ENCODE results near the gene DTHD1. TPM values are rescaled to one million over a fixed set of nuclear protein-coding genes. Genes with fewer than 3 reads are reported as not detected.

DTHD1 gene
- total and polyA plus RNA-seq, 8 donors: 0.09 to 0.12 (median 0.09) TPM; not detected in 4

DNA sequence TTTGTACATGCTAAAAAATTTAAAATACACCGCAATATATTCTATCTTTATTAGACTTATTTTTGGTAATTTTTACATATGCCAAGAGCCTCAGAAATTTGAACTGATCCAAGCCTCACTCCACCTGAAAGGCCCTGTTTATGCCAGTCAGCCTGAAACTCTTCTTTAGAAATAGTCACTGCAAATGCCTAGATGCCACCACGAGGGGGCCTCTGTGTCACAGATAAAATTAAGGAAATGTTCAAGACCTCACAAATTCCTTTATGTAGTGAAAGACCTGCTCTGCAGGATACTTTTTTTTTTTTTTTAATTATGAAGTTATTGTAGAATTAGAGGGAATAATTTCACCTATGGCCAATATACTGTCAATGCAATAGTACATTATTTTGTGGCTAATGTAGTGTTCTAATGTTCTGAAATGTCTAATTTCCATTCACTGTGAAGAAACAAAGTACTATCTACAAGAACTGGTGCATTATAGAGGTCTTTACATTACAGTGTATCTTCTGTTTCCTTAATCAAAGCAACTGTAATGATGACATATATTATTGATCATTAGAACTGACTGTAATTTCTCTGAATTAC, 69.8 kb downstream of the DTHD1 start:
- DNase-seq (peak in 5 of 6 donors; percentile 41 to 74 (median 53)), ATAC-seq (peak; percentile 74 to 92 (median 90)), FAIRE-seq (peak; percentile 84)
- TF ChIP-seq, protein P1, sequence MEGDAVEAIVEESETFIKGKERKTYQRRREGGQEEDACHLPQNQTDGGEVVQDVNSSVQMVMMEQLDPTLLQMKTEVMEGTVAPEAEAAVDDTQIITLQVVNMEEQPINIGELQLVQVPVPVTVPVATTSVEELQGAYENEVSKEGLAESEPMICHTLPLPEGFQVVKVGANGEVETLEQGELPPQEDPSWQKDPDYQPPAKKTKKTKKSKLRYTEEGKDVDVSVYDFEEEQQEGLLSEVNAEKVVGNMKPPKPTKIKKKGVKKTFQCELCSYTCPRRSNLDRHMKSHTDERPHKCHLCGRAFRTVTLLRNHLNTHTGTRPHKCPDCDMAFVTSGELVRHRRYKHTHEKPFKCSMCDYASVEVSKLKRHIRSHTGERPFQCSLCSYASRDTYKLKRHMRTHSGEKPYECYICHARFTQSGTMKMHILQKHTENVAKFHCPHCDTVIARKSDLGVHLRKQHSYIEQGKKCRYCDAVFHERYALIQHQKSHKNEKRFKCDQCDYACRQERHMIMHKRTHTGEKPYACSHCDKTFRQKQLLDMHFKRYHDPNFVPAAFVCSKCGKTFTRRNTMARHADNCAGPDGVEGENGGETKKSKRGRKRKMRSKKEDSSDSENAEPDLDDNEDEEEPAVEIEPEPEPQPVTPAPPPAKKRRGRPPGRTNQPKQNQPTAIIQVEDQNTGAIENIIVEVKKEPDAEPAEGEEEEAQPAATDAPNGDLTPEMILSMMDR (IDR thresholded peaks at IDR 0.05): peak; percentile 30 to 70 (median 62)
- Histone ChIP-seq H3K4me3 (no peak overlapping the region), H3K36me3 (no peaks in the 10 kb centered on the region), H3K27ac (no peak overlapping the region), H3K9me3 (no peaks in the 10 kb centered on the region), H3K27me3 (no peaks in the 10 kb centered on the region), H3K4me1 (no peaks in the 10 kb centered on the region)
- WGBS, 2 donors: 10 to 12% methylated on average over 2 of the region's 2 CpGs
- intact Hi-C loops (cut with DNase I): loop anchor here in 1 of 3 donors (5.0 kb wide), 1 partner anchor 51 kb away; no protein-coding TSS in a partner anchor

DNA sequence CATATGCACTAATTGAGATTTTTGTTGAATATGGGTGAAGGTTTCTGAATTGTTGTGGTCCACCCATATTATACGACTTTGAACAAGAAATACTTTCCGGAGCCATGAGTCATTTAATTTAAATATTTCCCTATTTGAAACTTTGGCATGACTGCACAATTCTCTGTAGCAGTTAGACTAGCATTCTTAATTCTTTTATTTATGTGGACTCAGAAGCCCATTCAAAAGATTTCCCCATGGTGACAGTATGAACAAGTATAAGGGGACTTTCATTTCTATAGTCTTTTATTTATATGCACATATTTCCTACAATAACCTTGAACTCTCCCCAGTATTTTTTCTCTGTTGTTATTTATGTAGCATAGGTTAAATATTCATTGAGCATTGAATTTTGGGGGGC, 72.6 kb downstream of the DTHD1 start:
- 37 to 45% methylated on average over 2 of the region's 2 CpGs for WGBS, 2 donors
- H3K27me3 ChIP-seq: no peaks in the 10 kb centered on the region
- intact Hi-C loops (cut with DNase I): loop anchor here in 1 of 3 donors (5.0 kb wide), 1 partner anchor 48 kb away; no protein-coding TSS in a partner anchor
- DNase-seq (no peak), ATAC-seq (no peak), FAIRE-seq (no peak)
- H3K4me3 ChIP-seq: no peak overlapping the region
- H3K27ac ChIP-seq: no peak overlapping the region
- H3K4me1 ChIP-seq: no peaks in the 10 kb centered on the region
- TF ChIP-seq, protein P1 (IDR thresholded peaks at IDR 0.05): no peak
- H3K9me3 ChIP-seq: no peaks in the 10 kb centered on the region
- no peaks in the 10 kb centered on the region for H3K36me3 ChIP-seq

DNA sequence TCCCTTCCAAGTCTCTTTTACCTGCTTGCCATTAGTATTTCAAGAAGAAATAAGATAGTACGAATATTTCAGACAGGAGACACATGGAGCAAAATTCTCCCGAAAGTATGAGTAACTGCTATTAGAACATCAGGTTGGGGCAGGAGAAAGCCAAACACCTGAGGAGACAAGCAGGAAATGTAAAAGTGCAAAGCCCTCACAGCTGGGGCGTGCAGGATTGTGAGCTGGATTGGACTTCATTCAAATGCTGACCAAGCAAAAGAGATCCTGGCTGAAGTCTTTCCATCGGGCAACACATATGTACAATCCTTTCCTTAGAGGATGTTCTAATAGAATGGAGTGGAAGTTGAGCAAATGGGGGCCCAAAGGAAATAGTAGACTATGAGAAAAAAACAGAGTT, 76.8 kb downstream of the DTHD1 start:
- intact Hi-C loops (cut with DNase I): no loop called here
- 36 to 49% methylated on average over 4 of the region's 4 CpGs for WGBS, 2 donors
- DNase-seq (peak in 4 of 6 donors; percentile 25 to 56 (median 39)), ATAC-seq (peak; percentile 88 to 93 (median 88)), FAIRE-seq (no peak)
- H3K27me3 ChIP-seq: no peaks in the 10 kb centered on the region
- TF ChIP-seq, protein P1 (IDR thresholded peaks at IDR 0.05): no peak
- H3K9me3 ChIP-seq: no peaks in the 10 kb centered on the region
- no peaks in the 10 kb centered on the region for H3K4me1 ChIP-seq
- H3K36me3 ChIP-seq: no peaks in the 10 kb centered on the region
- no peak overlapping the region for H3K4me3 ChIP-seq
- H3K27ac ChIP-seq: peak overlapping the region in 1 of 4 donors; percentile 14

DNA sequence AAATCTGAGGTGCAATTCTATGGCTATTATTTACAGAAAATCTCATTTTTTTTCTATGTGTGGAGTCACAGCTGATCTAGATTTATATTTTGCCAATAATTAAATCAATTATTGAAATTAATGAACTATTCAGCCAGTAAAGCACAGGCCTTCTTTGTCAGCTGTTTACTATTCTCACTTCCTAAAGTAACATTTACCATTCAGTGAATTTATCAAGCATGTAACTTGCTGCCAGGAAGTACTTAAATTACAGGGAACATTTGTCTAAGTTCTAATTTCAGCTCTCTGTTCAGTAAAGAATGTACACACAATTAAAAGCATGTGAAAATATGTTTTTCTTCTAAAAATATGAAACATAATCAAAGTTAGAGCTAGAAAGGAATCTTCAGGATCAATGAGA, 79.3 kb downstream of the DTHD1 start:
- TF ChIP-seq, protein P1 (IDR thresholded peaks at IDR 0.05): no peak
- no peak overlapping the region for H3K4me3 ChIP-seq
- H3K36me3 ChIP-seq: no peaks in the 10 kb centered on the region
- intact Hi-C loops (cut with DNase I): no loop called here
- no peak overlapping the region for H3K27ac ChIP-seq
- DNase-seq (no peak), FAIRE-seq (no peak), ATAC-seq (no peak)
- H3K4me1 ChIP-seq: peaks cover 0 to 4% (median 0%) of the 10 kb centered on the region in 3 donors
- no peaks in the 10 kb centered on the region for H3K9me3 ChIP-seq
- H3K27me3 ChIP-seq: no peaks in the 10 kb centered on the region

DNA sequence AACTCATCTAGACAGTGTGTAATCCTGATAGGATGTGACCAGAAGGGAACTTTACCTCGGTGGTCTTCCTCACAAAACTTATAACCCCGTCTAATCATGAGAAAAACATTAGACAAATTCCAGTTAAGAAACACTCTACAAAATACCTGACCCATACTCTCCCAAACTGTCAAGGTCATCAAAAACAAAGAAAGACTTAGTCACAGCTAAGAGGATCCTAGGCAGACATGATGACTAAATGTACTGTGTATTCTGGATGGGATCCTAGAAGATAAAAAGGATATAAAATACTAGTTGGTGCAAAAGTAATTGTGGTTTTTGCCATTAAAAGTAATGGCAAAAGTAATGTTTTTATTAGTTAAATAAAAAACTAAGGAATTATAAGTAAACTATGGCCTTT, 81.6 kb downstream of the DTHD1 start:
- Histone ChIP-seq H3K27me3 (no peaks in the 10 kb centered on the region), H3K4me1 (peaks cover 0 to 4% (median 0%) of the 10 kb centered on the region in 3 donors), H3K9me3 (no peaks in the 10 kb centered on the region), H3K4me3 (no peak overlapping the region), H3K27ac (no peak overlapping the region), H3K36me3 (no peaks in the 10 kb centered on the region)
- intact Hi-C loops (cut with DNase I): no loop called here
- FAIRE-seq (no peak), ATAC-seq (peak; percentile 66 to 89 (median 78)), DNase-seq (no peak)
- 68 to 77% methylated on average over 2 of the region's 2 CpGs for WGBS, 2 donors
- TF ChIP-seq, protein P1 (IDR thresholded peaks at IDR 0.05): no peak

Measured in pancreas (tissue), 10 donors.